Measurements from ENCODE around the gene CERKL.

CERKL gene

DNA sequence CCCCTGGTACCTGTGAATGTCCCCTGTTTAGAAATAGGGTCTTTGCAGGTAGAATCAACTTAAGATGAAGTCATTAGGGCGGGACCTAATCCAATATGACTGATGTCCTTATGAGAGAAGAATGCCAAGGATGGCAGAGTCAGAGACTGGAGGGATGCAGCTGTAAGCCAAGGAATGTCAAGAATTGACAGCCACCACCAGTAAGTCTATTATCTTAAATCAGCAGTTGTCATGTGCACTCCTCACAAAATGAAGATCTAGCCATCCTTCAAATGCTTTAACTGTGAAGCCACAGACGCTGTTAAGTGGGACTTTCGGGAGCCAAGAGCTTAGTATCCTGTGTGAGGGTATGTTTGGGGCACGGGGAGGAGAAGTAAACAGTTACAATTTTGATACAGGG, 116.5 kb downstream of the CERKL start:
- no peak overlapping the region for H3K4me3 ChIP-seq (ENCODE audit: low read length)
- no peak for TF ChIP-seq CTCF (conservative IDR thresholded peaks at IDR 0.05; ENCODE audit: low read depth, low read length)
- no peak for DNase-seq (ENCODE audit: low read depth)

- H3K4me3 ChIP-seq (ENCODE audit: low read length) = no peak overlapping the region
- no peak for DNase-seq (ENCODE audit: low read depth)
- no peak for TF ChIP-seq CTCF (conservative IDR thresholded peaks at IDR 0.05; ENCODE audit: low read depth, low read length)
These were observed 120.2 kb downstream of the CERKL start for GRCh38 chr2:181536730-181537129.

DNA sequence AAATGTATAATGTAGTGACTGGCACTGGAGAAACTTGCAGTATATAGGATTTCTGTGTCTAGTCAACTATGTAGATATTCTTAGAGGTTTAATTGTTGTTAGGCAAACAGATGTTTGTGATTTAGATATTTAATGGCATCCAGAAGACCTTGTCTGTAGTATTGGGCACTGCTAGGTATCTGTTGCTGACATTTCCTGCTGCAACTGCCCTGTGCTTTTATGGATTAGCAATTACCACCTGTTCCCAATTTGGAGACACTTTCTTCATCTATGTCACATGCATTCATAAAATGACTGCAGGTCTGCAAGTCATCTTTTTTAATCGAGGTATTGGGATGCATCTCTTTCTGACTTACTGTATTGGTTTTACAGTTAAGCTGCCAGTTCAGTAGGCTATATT, 128.5 kb downstream of the CERKL start:
- H3K4me3 ChIP-seq (ENCODE audit: low read length) = no peak overlapping the region
- no peak for TF ChIP-seq CTCF (conservative IDR thresholded peaks at IDR 0.05; ENCODE audit: low read depth, low read length)
- no peak for DNase-seq (ENCODE audit: low read depth)

- no peak for TF ChIP-seq CTCF (conservative IDR thresholded peaks at IDR 0.05; ENCODE audit: low read depth, low read length)
- DNase-seq (ENCODE audit: low read depth) = no peak
- no peak overlapping the region for H3K4me3 ChIP-seq (ENCODE audit: low read length)
These were observed 129.8 kb downstream of the CERKL start for GRCh38 chr2:181527058-181527457.

GRCh38 chr2:181526014-181526413, 130.9 kb downstream of the CERKL start:
- H3K4me3 ChIP-seq (ENCODE audit: low read length) = no peak overlapping the region
- no peak for DNase-seq (ENCODE audit: low read depth)
- no peak for TF ChIP-seq CTCF (conservative IDR thresholded peaks at IDR 0.05; ENCODE audit: low read depth, low read length)

DNA sequence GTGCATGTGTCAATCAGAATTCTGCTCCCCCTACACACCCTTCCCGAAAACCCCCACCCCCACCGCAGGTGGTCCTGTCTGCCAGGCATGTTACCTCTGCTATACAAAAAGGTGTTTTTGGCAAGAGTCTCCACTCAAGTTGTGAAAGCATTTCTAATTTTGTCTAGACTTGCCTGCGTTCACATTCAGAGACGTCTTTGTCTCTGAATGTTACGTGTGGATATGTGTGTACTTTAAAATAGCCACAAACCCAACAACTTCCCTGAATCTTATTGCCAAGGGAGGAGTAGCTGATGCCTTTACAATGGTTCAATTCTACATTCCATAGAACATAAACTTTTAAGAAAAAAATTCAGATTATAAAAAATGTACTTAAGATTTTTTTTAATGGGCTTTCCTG, 133.1 kb downstream of the CERKL start:
- no peak for DNase-seq (ENCODE audit: low read depth)
- TF ChIP-seq CTCF (conservative IDR thresholded peaks at IDR 0.05; ENCODE audit: low read depth, low read length) = no peak
- no peak overlapping the region for H3K4me3 ChIP-seq (ENCODE audit: low read length)

DNA sequence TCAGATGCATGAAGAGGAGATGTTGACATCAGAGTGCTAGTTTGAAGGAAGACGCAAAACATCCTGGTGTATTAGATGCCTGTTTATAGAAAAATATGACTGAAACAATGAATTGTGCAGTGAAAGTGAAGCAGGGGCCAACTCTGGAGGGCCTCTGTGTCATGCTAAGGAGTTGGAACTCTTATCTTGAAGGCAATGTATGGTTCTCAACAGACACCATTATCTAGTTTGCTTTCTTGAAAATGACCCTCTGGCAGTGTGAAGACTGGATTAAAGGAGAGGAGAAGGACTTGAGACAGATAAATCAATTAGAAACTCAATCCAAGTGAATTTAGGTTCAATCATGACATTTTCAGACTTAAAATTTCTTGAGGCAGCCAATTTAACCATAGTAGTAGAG, 136.7 kb downstream of the CERKL start:
- no peak overlapping the region for H3K4me3 ChIP-seq (ENCODE audit: low read length)
- no peak for TF ChIP-seq CTCF (conservative IDR thresholded peaks at IDR 0.05; ENCODE audit: low read depth, low read length)
- DNase-seq (ENCODE audit: low read depth) = no peak

Measured in retinal pigment epithelial cell (primary cell).